Measurements from ENCODE around the gene EDC3.

EDC3 gene

GRCh38 chr15:74613953-74614743 lies 81.7 kb downstream of the EDC3 start:
- peak overlapping the region; percentile 97 for H3K4me3 ChIP-seq (ENCODE audit: low read depth, low read length)
- TF ChIP-seq CTCF (IDR thresholded peaks at IDR 0.05; ENCODE audit: insufficient read depth, low read length, missing control alignments), result no peak
- POLR2A ChIA-PET, result interaction anchor here (0.8 to 3.3 kb wide), 5 partner anchors 13 to 324 kb away, joined by 3 to 22 read pairs (median 4); partner anchors contain the start of genes ARID3B and COX5A
- no peak for DNase-seq (ENCODE audit: low read depth, low spot score)
- CTCF ChIA-PET, result interaction anchor here (1.2 to 46.3 kb wide), 5 partner anchors 13 to 239 kb away, joined by 4 to 1672 read pairs (median 15); partner anchors contain the start of gene CSK

GRCh38 chr15:74613089-74613952 lies 82.5 kb downstream of the EDC3 start:
- no peak for TF ChIP-seq CTCF (IDR thresholded peaks at IDR 0.05; ENCODE audit: insufficient read depth, low read length, missing control alignments)
- ChIA-PET POLR2A (interaction anchor here (0.5 to 3.3 kb wide), 6 partner anchors 13 to 325 kb away, joined by 3 to 22 read pairs (median 3); partner anchors contain the start of gene COX5A), CTCF (interaction anchor here (2.0 to 46.3 kb wide), 4 partner anchors 23 to 239 kb away, joined by 5 to 1672 read pairs (median 176); partner anchors contain the start of gene CSK)
- H3K4me3 ChIP-seq (ENCODE audit: low read depth, low read length), result no peak overlapping the region
- no peak for DNase-seq (ENCODE audit: low read depth, low spot score)

- ChIA-PET CTCF (interaction anchor here (0.9 to 46.3 kb wide), 5 partner anchors 13 to 238 kb away, joined by 3 to 1672 read pairs (median 15); partner anchors contain the start of gene CSK), POLR2A (interaction anchor here (0.8 to 3.3 kb wide), 4 partner anchors 12 to 325 kb away, joined by 3 to 22 read pairs (median 4); partner anchors contain the start of gene COX5A)
- no peak for TF ChIP-seq CTCF (IDR thresholded peaks at IDR 0.05; ENCODE audit: insufficient read depth, low read length, missing control alignments)
- DNase-seq (ENCODE audit: low read depth, low spot score), result no peak
- H3K4me3 ChIP-seq (ENCODE audit: low read depth, low read length), result no peak overlapping the region
Measured at GRCh38 chr15:74612677-74613076, 83.1 kb downstream of the EDC3 start.

- CTCF ChIA-PET, result interaction anchor here (0.9 to 46.3 kb wide), 3 partner anchors 12 to 160 kb away, joined by 3 to 1672 read pairs (median 338); partner anchors contain the start of gene CSK
- no peak overlapping the region for H3K4me3 ChIP-seq (ENCODE audit: low read depth, low read length)
- POLR2A ChIA-PET, result interaction anchor here (1.3 kb wide), 1 partner anchor 13 kb away, joined by 6 read pairs; no protein-coding TSS in a partner anchor
- no peak for DNase-seq (ENCODE audit: low read depth, low spot score)
- TF ChIP-seq CTCF (IDR thresholded peaks at IDR 0.05; ENCODE audit: insufficient read depth, low read length, missing control alignments), result no peak
Measured at GRCh38 chr15:74611834-74612233, 84.0 kb downstream of the EDC3 start.

GRCh38 chr15:74611341-74611740 lies 84.5 kb downstream of the EDC3 start:
- CTCF ChIA-PET, result interaction anchor here (19.6 to 46.3 kb wide), 2 partner anchors 25 to 161 kb away, joined by 338 to 1672 read pairs; partner anchors contain the start of gene CSK
- POLR2A ChIA-PET, result interaction anchor here (1.3 kb wide), 1 partner anchor 13 kb away, joined by 6 read pairs; no protein-coding TSS in a partner anchor
- DNase-seq (ENCODE audit: low read depth, low spot score), result no peak
- no peak overlapping the region for H3K4me3 ChIP-seq (ENCODE audit: low read depth, low read length)
- TF ChIP-seq CTCF (IDR thresholded peaks at IDR 0.05; ENCODE audit: insufficient read depth, low read length, missing control alignments), result no peak
